WTC11 (cell line): ENCODE measurements around the gene ZNF438. TPM values are rescaled to one million over a fixed set of nuclear protein-coding genes. Genes with fewer than 3 reads are reported as not detected.

ENCODE experiments used
- ATAC-seq: fragments of 200-7000 bp; cut with Tn5 transposase; 2 replicates; pipeline ENCODE4 v1.10.0; 2021; ENCODE audit warnings: mild to moderate bottlenecking, moderate library complexity
- CTCF ChIA-PET: fragments of 300-600 bp; sonication (Branson Sonifier 250); formaldehyde crosslinking; loops from one replicate; lab custom pipeline; 2021; ENCODE audit warnings: antibody characterized with exemption; lab: Charles Lee
- POLR2A ChIA-PET: fragments of 350-600 bp; sonication (Branson Sonifier 250); formaldehyde crosslinking; loops from one replicate; lab custom pipeline; 2021; ENCODE audit warnings: antibody characterized with exemption; lab: Charles Lee
- DNase-seq: peaks from one replicate; pipeline ENCODE4 v3.0.0; 2021; ENCODE audit warnings: low spot score
- H3K27ac Mint-ChIP-seq: 2 replicates; pipeline ENCODE4 v1.8.0; 2021; ENCODE audit warnings: mixed read lengths
- H3K27me3 Mint-ChIP-seq: 2 replicates; pipeline ENCODE4 v1.8.0; 2021; ENCODE audit warnings: low read depth, mild to moderate bottlenecking, moderate library complexity, mixed read lengths
- H3K36me3 Mint-ChIP-seq: 2 replicates; pipeline ENCODE4 v1.8.0; 2021; ENCODE audit warnings: mixed read lengths
- H3K4me1 Mint-ChIP-seq: 2 replicates; pipeline ENCODE4 v1.8.0; 2022; ENCODE audit warnings: mixed read lengths
- H3K4me3 Mint-ChIP-seq: 2 replicates; pipeline ENCODE4 v1.8.0; 2021; ENCODE audit warnings: mild to moderate bottlenecking, moderate library complexity, mixed read lengths
- H3K9me3 Mint-ChIP-seq: 2 replicates; pipeline ENCODE4 v1.8.0; 2021; ENCODE audit warnings: mixed read lengths
- AR ChIP-seq: fragments of 250-450 bp; sonication (Bioruptor Pico); IDR thresholded peaks from 2 replicates; pipeline ENCODE4 v1.9.0; 2021; ENCODE audit warnings: mild to moderate bottlenecking
- ATF3 ChIP-seq: sonication (generic); formaldehyde crosslinking; conservative IDR thresholded peaks from 2 replicates; pipeline ENCODE4 v1.8.1; 2022; ENCODE audit warnings: mild to moderate bottlenecking, missing genetic modification reagents
- CREB1 ChIP-seq: sonication (generic); formaldehyde crosslinking; IDR thresholded peaks from 2 replicates; pipeline ENCODE4 v1.8.0; 2023; ENCODE audit warnings: mild to moderate bottlenecking, missing genetic modification reagents
- GRHL2 ChIP-seq: fragments of 250-450 bp; sonication (Bioruptor Pico); IDR thresholded peaks from 2 replicates; pipeline ENCODE4 v1.8.0; 2022; ENCODE audit warnings: mild to moderate bottlenecking, moderate library complexity; ENCODE audit not compliant: insufficient replicate concordance, severe bottlenecking
- GTF2I ChIP-seq: fragments of 250-450 bp; sonication (Bioruptor Pico); conservative IDR thresholded peaks from 2 replicates; pipeline ENCODE4 v1.4.0; 2021; ENCODE audit warnings: mild to moderate bottlenecking
- JUN ChIP-seq: sonication (generic); formaldehyde crosslinking; IDR thresholded peaks from 2 replicates; pipeline ENCODE4 v1.8.0; 2023; ENCODE audit warnings: mild to moderate bottlenecking, missing genetic modification reagents
- KAT7 ChIP-seq: sonication (generic); formaldehyde crosslinking; IDR thresholded peaks from 2 replicates; pipeline ENCODE4 v1.8.1; 2023; ENCODE audit warnings: missing genetic modification reagents, mild to moderate bottlenecking, borderline replicate concordance
- MXD4 ChIP-seq: fragments of 250-450 bp; sonication (Bioruptor Pico); IDR thresholded peaks from 2 replicates; pipeline ENCODE4 v1.8.0; 2021; ENCODE audit warnings: mild to moderate bottlenecking, moderate library complexity, borderline replicate concordance
- PREB ChIP-seq: sonication (generic); formaldehyde crosslinking; IDR thresholded peaks from 2 replicates; pipeline ENCODE4 v1.8.1; 2022; ENCODE audit warnings: mild to moderate bottlenecking, missing genetic modification reagents, moderate library complexity, borderline replicate concordance
- STAT6 ChIP-seq: sonication (generic); formaldehyde crosslinking; conservative IDR thresholded peaks from 2 replicates; pipeline ENCODE4 v1.8.1; 2023; ENCODE audit warnings: mild to moderate bottlenecking, low read depth, missing genetic modification reagents, moderate library complexity
- USF1 ChIP-seq: sonication (generic); formaldehyde crosslinking; IDR thresholded peaks from 2 replicates; pipeline ENCODE4 v1.8.0; 2022; ENCODE audit warnings: mild to moderate bottlenecking, missing genetic modification reagents
- ZNF138 ChIP-seq: sonication (generic); formaldehyde crosslinking; conservative IDR thresholded peaks from 2 replicates; pipeline ENCODE4 v1.8.1; 2022; ENCODE audit warnings: mild to moderate bottlenecking, moderate library complexity, missing genetic modification reagents
- ZNF416 ChIP-seq: fragments of 250-450 bp; sonication (Bioruptor Pico); IDR thresholded peaks from 2 replicates; pipeline ENCODE4 v1.9.0; 2021; ENCODE audit warnings: mild to moderate bottlenecking, inconsistent platforms
- total RNA-seq: library from RNA; stranded (reverse); gene quantifications from 3 replicates; pipeline ENCODE4 v1.2.3, GENCODE V29; 2021

The ZNF438 gene
- total RNA-seq, 1 experiment from 2014 or later = 1.9 TPM

GRCh38 chr10:30861976-30862375 lies 169.7 kb downstream of the ZNF438 start (continued):
- TF ChIP-seq PREB (CRISPR knock-in tag) (no peak), KAT7 (CRISPR knock-in tag) (no peak), STAT6 (CRISPR knock-in tag) (no peak), ZNF138 (CRISPR knock-in tag) (no peak)

- DNase-seq (no peak), ATAC-seq (no peak)
- TF ChIP-seq ZNF416 (CRISPR knock-in tag) (no peak), ATF3 (no peak), CREB1 (no peak), AR (no peak), USF1 (no peak), MXD4 (no peak), JUN (CRISPR knock-in tag) (no peak), KAT7 (CRISPR knock-in tag) (no peak)
- Mint-ChIP-seq H3K4me3 (no peak overlapping the region), H3K27me3 (no peaks in the 10 kb centered on the region; the same call in 1 of the 2 replicates), H3K4me1 (peaks cover 26% of the 10 kb centered on the region), H3K9me3 (no peaks in the 10 kb centered on the region), H3K36me3 (no peaks in the 10 kb centered on the region), H3K27ac (no peak overlapping the region)
- ChIA-PET CTCF (no interaction called here), POLR2A (no interaction called here)
These were observed 170.4 kb downstream of the ZNF438 start for GRCh38 chr10:30861221-30861620.

- TF ChIP-seq GTF2I (CRISPR knock-in tag) = no peak
- TF ChIP-seq GRHL2 (CRISPR knock-in tag) = no peak
- TF ChIP-seq AR = no peak
- Mint-ChIP-seq H3K9me3 (no peaks in the 10 kb centered on the region), H3K4me3 (no peak overlapping the region), H3K27ac (peak overlapping the region; percentile 39; the same call in 1 of the 2 replicates), H3K36me3 (no peaks in the 10 kb centered on the region), H3K4me1 (peaks cover 26% of the 10 kb centered on the region), H3K27me3 (no peaks in the 10 kb centered on the region; the same call in 1 of the 2 replicates)
- CTCF ChIA-PET = no interaction called here
- POLR2A ChIA-PET = no interaction called here
- ATAC-seq (no peak), DNase-seq (no peak)
These were observed 173.2 kb downstream of the ZNF438 start for GRCh38 chr10:30858499-30858898.
